GM18508 (cell line): ENCODE data around the gene LAT.
"Not testable (repeated sequence)": the region's sequence is repeated elsewhere in the genome, so short reads cannot be mapped to it uniquely, and the experiment has no call there.

Experiments
- ATAC-seq: cut with Tn5 transposase; IDR thresholded peaks from one replicate; pipeline ENCODE4 v1.9.1; 2021; ENCODE audit warnings: moderate number of reproducible peaks; ENCODE audit not compliant: insufficient read depth, unreplicated experiment

LAT gene, protein sequence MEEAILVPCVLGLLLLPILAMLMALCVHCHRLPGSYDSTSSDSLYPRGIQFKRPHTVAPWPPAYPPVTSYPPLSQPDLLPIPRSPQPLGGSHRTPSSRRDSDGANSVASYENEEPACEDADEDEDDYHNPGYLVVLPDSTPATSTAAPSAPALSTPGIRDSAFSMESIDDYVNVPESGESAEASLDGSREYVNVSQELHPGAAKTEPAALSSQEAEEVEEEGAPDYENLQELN

GRCh38 chr16:28984619-28985135, at the start of gene LAT:
Gene LAT (plus strand): TSS chr16:28985052. CDS start chr16:28985418, 366 bp downstream.
- no peak for ATAC-seq

DNA sequence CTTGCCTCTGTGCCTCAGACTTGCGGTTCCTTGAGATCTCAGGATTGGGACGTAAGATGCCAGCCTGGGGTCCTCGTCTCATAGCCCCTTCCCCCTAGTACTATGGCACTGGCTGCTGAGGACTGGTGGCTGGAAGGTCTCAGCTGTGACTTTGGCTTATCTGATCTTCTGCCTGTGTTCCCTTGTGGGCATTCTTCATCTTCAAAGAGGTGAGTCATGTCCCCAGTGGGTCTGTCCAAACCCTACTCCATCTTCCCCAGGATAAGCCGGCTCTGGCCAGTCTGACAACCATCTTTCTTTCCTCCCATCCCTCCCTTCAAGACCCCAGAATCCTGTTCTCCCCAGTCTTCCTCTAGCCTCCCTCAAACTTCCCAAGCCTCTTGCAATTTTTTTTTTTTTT, 49.5 kb upstream of the LAT start:
- no peak for ATAC-seq

- ATAC-seq, result no peak
These were observed 48.7 kb upstream of the LAT start for GRCh38 chr16:28935924-28936783.

- no peak for ATAC-seq
These were observed 48.1 kb upstream of the LAT start for GRCh38 chr16:28936784-28937155.

GRCh38 chr16:28937222-28937876, 47.5 kb upstream of the LAT start:
- no peak for ATAC-seq

DNA sequence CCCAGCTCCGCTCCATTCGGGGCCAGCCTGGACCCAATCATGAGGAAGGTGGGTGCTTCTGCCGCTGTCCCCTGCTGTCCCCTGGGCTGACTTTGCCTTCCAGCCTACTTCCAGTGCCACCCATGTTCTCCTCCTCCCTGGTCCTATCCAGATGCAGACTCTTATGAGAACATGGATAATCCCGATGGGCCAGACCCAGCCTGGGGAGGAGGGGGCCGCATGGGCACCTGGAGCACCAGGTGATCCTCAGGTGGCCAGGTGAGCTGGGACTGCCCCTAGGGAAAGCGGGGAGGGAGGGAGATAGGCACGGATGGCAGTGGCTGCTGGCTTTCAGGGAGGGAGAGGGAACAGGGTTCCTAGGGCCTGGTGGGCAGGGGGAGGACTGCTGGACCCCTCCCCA, 46.1 kb upstream of the LAT start:
- ATAC-seq, result no peak

DNA sequence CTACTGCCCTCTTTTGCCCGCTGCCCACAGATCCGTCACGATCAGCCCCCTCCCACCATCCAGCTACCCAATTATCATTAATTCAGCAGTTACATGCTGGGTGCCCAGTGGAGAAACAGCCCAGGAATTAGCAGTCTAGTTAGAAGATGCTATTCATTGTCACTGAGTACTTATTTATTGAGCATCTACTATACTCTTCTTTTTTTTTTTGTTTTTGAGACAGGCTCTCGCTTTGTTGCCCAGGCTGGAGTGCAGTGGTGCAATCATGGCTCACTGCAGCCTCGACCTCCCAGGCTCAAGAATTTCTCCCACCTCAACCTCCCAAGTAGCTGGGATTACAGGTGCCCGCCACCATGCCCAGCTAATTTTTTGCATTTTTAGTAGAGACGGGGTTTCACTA, 45.0 kb upstream of the LAT start:
- not testable (repeated sequence) for ATAC-seq

GRCh38 chr16:28943281-28943680, 41.6 kb upstream of the LAT start:
- no peak for ATAC-seq

DNA sequence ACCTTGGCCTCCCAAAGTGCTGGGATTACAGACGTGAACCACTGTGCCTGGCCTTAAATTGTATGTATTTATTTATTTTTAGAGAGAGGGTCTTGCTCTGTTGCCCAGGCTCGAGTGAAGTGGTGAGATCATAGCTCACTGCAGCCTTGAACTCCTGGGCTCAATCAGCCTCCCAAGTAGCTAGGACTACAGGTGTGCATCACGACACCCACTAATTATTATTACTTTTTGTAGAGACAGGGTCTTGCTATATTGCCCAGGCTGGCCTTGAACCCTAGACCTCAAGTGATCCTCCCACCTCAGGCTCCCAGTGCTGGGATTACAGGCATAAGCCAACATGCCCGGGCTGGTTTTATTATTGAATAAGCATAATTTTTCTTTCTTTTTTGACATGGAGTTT, 38.2 kb upstream of the LAT start:
- no peak for ATAC-seq

DNA sequence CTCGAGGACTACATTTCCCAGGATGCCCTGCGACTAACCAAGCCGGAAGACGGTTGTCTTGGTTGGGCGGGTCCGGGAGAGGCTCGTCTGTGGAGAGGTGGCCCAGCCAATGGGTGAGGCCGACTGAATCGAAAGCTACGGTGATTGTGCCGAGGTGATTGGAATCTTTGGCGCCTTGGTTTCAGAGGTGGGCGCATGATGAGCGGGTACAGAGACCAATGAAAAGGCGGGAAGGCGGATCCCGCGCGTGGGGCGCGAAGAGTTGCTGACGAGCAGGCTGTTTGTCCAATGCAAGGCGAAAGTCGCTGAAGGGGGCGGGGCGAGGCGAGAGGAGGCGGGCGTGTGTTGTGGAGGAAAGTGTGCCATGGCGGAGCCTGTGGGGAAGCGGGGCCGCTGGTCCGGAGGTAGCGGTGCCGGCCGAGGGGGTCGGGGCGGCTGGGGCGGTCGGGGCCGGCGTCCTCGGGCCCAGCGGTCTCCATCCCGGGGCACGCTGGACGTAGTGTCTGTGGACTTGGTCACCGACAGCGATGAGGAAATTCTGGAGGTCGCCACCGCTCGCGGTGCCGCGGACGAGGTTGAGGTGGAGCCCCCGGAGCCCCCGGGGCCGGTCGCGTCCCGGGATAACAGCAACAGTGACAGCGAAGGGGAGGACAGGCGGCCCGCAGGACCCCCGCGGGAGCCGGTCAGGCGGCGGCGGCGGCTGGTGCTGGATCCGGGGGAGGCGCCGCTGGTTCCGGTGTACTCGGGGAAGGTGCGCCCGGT, 34.0 kb upstream of the LAT start, which contains the start of gene NFATC2IP:
NFATC2IP (plus strand) TSS at position 290 of the 762 bp plus-strand sequence; CDS start at position 365, 75 bp downstream.
- ATAC-seq, result peak; percentile 88

GRCh38 chr16:28951410-28951943, 33.4 kb upstream of the LAT start:
- ATAC-seq, result no peak

- ATAC-seq, result no peak
These were observed 26.6 kb upstream of the LAT start for GRCh38 chr16:28958216-28958615.

DNA sequence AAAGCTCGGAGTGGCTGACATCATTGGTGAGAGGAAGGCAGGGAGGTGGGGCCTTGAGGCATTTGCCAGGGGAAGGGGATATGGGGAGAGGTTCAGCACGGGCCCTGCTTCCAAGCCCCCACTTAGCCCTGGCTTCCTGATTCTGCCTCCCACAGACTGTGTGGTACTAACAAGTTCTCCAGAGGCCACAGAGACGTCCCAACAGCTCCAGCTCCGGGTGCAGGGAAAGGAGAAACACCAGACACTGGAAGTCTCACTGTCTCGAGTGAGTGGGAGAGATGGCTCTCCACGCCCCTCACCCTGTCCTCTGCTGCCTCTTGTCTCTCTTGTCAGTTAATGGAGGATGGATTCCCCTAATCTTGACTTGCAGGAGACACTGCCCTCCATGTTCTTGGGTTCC, 26.0 kb upstream of the LAT start:
- ATAC-seq, result no peak

DNA sequence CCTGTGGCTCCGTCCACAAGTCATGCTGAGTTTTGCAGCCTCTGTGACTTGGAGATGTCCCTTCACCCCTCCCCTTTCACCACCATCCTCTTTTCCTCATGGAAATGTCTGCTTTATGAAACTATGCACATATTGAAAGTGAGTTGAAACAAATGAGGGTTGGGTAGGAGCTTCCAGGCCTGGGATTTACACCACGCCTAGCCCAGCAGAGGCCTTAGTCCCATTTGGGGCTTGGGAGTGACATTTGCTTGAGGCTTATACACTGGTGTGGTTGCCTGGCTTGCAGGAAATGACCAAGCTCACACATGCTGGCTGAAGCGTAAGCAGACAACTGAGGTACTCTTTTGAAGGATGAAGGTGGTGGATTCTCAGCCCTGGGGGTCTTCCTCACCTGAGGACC, 20.8 kb upstream of the LAT start:
- ATAC-seq, result no peak

- no peak for ATAC-seq
These were observed 20.4 kb upstream of the LAT start for GRCh38 chr16:28964496-28964895.

- ATAC-seq, result no peak
These were observed 17.7 kb upstream of the LAT start for GRCh38 chr16:28967156-28967555.

GRCh38 chr16:28969696-28970095, 15.2 kb upstream of the LAT start:
- ATAC-seq, result not testable (repeated sequence)

GRCh38 chr16:28974007-28974436, 10.8 kb upstream of the LAT start:
- no peak for ATAC-seq

- no peak for ATAC-seq
These were observed 10.3 kb upstream of the LAT start, which contains the start of gene SPNS1 for GRCh38 chr16:28974437-28975157. Gene SPNS1 (plus strand): TSS chr16:28974778. CDS start chr16:28975152, 374 bp downstream.
